Keratinocyte (primary cell): ENCODE data around the gene CDK2AP2. TPM values are rescaled to one million over a fixed set of nuclear protein-coding genes. Genes with fewer than 3 reads are reported as not detected.

Experiments
- DNase-seq: peaks from one replicate; pipeline ENCODE4 v3.0.0-alpha.2; 2011; ENCODE audit warnings: low read depth, missing footprints, low spot score
- FAIRE-seq: peaks from 2 replicates; lab custom pipeline; 2011; peaks lifted over from hg19 to GRCh38; lab: Jason Lieb, UNC
- H2AFZ ChIP-seq: 2 replicates; pipeline ENCODE4 v1.6.0; 2012; ENCODE audit warnings: low read length, control low read depth, inconsistent platforms; ENCODE audit not compliant: control insufficient read depth
- H3K27ac ChIP-seq: 2 replicates; pipeline ENCODE4 v1.5.1; 2011; ENCODE audit warnings: low read length; ENCODE audit not compliant: control insufficient read depth, insufficient read depth
- H3K27me3 ChIP-seq: 3 replicates; pipeline ENCODE4 v1.6.0; 2011; ENCODE audit warnings: low read length; ENCODE audit not compliant: control insufficient read depth, insufficient read depth; ENCODE audit errors: extremely low read depth
- H3K36me3 ChIP-seq, 2 experiments: 2 replicates in 1 of 2; 3 replicates in 1 of 2; pipeline ENCODE4 v1.5.1; 2011; ENCODE audit warnings: low read length in 2 of 2, mild to moderate bottlenecking in 1 of 2; ENCODE audit not compliant: control insufficient read depth in 2 of 2, insufficient read depth in 2 of 2; ENCODE audit errors: extremely low read depth in 1 of 2
- H3K4me1 ChIP-seq: 3 replicates; pipeline ENCODE4 v1.5.1; 2011; ENCODE audit warnings: low read length; ENCODE audit not compliant: control insufficient read depth, insufficient read depth; ENCODE audit errors: extremely low read depth
- H3K4me2 ChIP-seq: 3 replicates; pipeline ENCODE4 v1.6.0; 2011; ENCODE audit warnings: low read depth, low read length; ENCODE audit not compliant: control insufficient read depth, insufficient read depth; ENCODE audit errors: extremely low read depth
- H3K4me3 ChIP-seq, 3 experiments: fragments of 200-600 bp in 1 of 3; sonication (generic) in 1 of 3; 2 replicates in 2 of 3; 3 replicates in 1 of 3; pipeline ENCODE4 v1.5.1; 2011 to 2016; ENCODE audit warnings: low read length in 3 of 3, mild to moderate bottlenecking in 3 of 3, control low read depth in 2 of 3, inconsistent platforms in 1 of 3, low read depth in 1 of 3, mixed read lengths in 1 of 3, mixed run types in 1 of 3, moderate library complexity in 1 of 3; ENCODE audit not compliant: control insufficient read depth in 2 of 3, insufficient read depth in 2 of 3; ENCODE audit errors: extremely low read depth in 1 of 3
- H3K79me2 ChIP-seq: 2 replicates; pipeline ENCODE4 v1.6.0; 2012; ENCODE audit warnings: low read length; ENCODE audit not compliant: control insufficient read depth, insufficient read depth
- H3K9ac ChIP-seq: 3 replicates; pipeline ENCODE4 v1.6.0; 2011; ENCODE audit warnings: low read length; ENCODE audit not compliant: control insufficient read depth, insufficient read depth; ENCODE audit errors: extremely low read depth
- H3K9me1 ChIP-seq: 3 replicates; pipeline ENCODE4 v1.6.0; 2011; ENCODE audit warnings: low read length; ENCODE audit not compliant: control insufficient read depth, insufficient read depth; ENCODE audit errors: extremely low read depth
- H3K9me3 ChIP-seq: 2 replicates; pipeline ENCODE4 v1.5.1; 2012; ENCODE audit warnings: low read depth, low read length; ENCODE audit not compliant: control insufficient read depth
- H4K20me1 ChIP-seq: 3 replicates; pipeline ENCODE4 v1.6.0; 2011; ENCODE audit warnings: low read length; ENCODE audit not compliant: control insufficient read depth, insufficient read depth; ENCODE audit errors: extremely low read depth
- CTCF ChIP-seq, 3 experiments: IDR thresholded peaks in 1 of 3; conservative IDR thresholded peaks in 1 of 3; optimal IDR thresholded peaks in 1 of 3; 2 replicates in 2 of 3; 3 replicates in 1 of 3; pipeline versions ENCODE3 to v1.5.1; 2011; ENCODE audit warnings: low read length in 3 of 3, mild to moderate bottlenecking in 3 of 3, moderate library complexity in 2 of 3, control low read depth in 1 of 3, inconsistent platforms in 1 of 3; ENCODE audit not compliant: insufficient read depth in 2 of 3; ENCODE audit errors: extremely low read depth in 1 of 3
- EZH2 ChIP-seq: IDR thresholded peaks from one replicate; pipeline ENCODE4 v1.6.1; 2012; ENCODE audit warnings: inconsistent platforms, mild to moderate bottlenecking, low read length, moderate library complexity
- dilution Hi-C: fragments of 300-500 bp; cut with MboI; formaldehyde crosslinking; loops from one replicate; pipeline ENCODE4 v1.7.0; 2020; ENCODE audit warnings: low sequenced_read_pairs; ENCODE audit not compliant: extremely low pct_ligation_motif_present
- polyA plus RNA-seq, 5 experiments: library from polyadenylated mRNA; depleted of rRNA in 3 of 5; stranded (reverse) in 3 of 5; stranded (forward) in 1 of 5; unstranded in 1 of 5; fragments of >200 nt; gene quantifications; 1 replicate in 1 of 5; 2 replicates in 3 of 5; 3 replicates in 1 of 5; pipeline versions ENCODE4 v1.2.1 to v1.2.3, GENCODE V29; 2011 to 2012; ENCODE audit warnings: missing spikeins in 2 of 5, low read depth in 1 of 5, low replicate concordance in 1 of 5

The CDK2AP2 gene
- polyA plus RNA-seq, 1 donor (not counting 4 experiments of a cell fraction or from before 2014, with no cell fraction given): 9.7 TPM

DNA sequence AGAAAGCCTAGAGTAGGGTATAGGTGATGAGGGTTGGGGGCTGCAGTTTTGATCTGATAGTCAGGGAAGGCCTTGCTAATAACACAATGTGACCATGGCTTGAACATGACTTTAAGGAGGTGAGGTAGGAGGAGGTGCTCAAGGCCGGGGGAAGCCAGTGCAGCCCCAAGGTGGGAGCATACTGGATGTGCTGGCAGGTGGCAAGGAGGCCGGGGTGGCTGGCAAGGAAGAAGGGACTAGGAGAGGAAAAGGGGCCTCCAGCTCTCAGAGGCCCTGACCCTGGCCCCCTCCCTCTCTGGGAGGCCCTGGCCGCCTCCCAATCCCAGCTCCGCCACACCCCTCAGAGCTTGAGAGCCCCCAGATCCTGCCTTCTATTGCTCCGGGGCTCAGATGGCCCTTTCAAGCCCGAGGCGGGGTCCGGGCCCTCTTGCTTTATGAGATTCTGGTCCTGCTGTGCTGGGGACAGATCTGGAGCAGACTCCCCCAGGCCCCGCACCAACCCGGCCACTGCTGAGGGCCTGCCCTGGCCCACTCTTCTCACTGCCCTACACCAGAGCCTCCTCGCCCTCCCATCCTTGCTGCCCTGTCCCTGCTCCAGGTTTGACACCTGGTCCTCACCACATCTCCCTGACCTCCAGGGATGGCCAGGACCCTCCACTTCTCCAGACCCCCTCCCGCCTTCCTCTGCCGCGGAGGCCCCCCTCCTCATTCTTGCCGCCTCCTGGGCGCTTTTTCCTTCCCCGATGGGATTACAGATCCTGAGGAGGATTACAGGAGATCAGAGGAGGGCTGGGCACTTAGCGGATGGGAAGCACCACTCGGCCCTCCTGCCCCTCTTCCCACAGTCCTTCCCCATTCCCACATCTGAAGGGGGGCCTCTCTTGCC, 4.6 kb downstream of the CDK2AP2 start:
- no peak overlapping the region for H3K9ac ChIP-seq
- no peaks in the 10 kb centered on the region for H3K9me1 ChIP-seq
- H3K9me3 ChIP-seq: no peaks in the 10 kb centered on the region
- H2AFZ ChIP-seq: no peak overlapping the region
- peaks cover 21% of the 10 kb centered on the region for H3K4me1 ChIP-seq
- H4K20me1 ChIP-seq: no peaks in the 10 kb centered on the region
- no peak for TF ChIP-seq CTCF (optimal IDR thresholded peaks at IDR 0.05 in 1 of 3, IDR thresholded peaks at IDR 0.05 in 1 of 3, conservative IDR thresholded peaks at IDR 0.05 in 1 of 3; ENCODE audit: extremely low read depth in 1 of 3, insufficient read depth in 2 of 3, low read length in 3 of 3)
- no peak for TF ChIP-seq EZH2
- FAIRE-seq (no peak), DNase-seq (no peak)
- H3K27me3 ChIP-seq: no peaks in the 10 kb centered on the region
- peak overlapping the region; percentile 82 to 92 (median 89) for H3K4me3 ChIP-seq
- peaks cover 15% of the 10 kb centered on the region for H3K79me2 ChIP-seq
- peak overlapping the region; percentile 87 for H3K4me2 ChIP-seq
- H3K27ac ChIP-seq: no peak overlapping the region
- H3K36me3 ChIP-seq: peaks cover 9 to 14% of the 10 kb centered on the region in 2 experiments
- dilution Hi-C loops: no loop called here

DNA sequence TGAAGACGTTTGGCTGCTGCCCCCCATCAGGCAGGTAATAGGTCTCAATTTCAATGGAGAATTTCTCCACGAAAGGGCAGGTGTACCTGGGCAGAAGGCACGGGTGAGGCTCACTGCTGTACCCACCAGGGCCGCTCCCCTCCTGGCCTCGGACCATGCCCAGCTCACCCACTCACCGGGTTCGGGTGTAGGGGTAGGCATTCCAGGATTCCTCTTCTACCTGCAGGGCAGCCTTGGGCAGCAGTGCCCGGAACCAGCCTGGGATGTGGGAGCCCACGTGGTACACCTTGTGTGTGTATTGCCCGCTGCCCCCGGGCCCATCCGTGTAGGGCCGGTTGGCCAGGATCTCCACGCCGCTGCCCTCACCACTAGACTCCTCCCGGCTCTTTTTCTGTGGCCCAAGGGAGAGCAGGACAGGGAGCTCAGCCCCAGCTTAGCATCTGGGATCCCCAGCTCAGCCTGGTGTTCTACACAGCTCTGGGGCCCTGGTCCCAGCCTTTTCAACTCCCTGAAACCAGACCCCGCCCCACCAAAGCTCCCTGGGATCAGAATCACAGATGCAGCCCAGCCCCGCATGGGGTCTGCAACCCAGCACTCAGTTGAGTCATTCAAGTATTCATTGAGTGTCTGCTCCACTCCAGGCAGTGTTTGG, 5.5 kb downstream of the CDK2AP2 start:
- no peak for FAIRE-seq
- Histone ChIP-seq H3K36me3 (peaks cover 9 to 14% of the 10 kb centered on the region in 2 experiments), H3K4me2 (no peak overlapping the region), H3K27me3 (no peaks in the 10 kb centered on the region), H3K79me2 (peaks cover 15% of the 10 kb centered on the region), H3K27ac (no peak overlapping the region), H3K4me3 (no peak overlapping the region), H2AFZ (no peak overlapping the region), H3K9me3 (no peaks in the 10 kb centered on the region), H3K9ac (no peak overlapping the region), H3K9me1 (no peaks in the 10 kb centered on the region), H4K20me1 (no peaks in the 10 kb centered on the region), H3K4me1 (peaks cover 21% of the 10 kb centered on the region)
- dilution Hi-C loops: no loop called here
- DNase-seq: no peak
- TF ChIP-seq CTCF (optimal IDR thresholded peaks at IDR 0.05 in 1 of 3, IDR thresholded peaks at IDR 0.05 in 1 of 3, conservative IDR thresholded peaks at IDR 0.05 in 1 of 3; ENCODE audit: extremely low read depth in 1 of 3, insufficient read depth in 2 of 3, low read length in 3 of 3): no peak
- no peak for TF ChIP-seq EZH2
